Lower leg skin (tissue), 4 donors: Measurements from ENCODE around the gene MTAP. TPM values are rescaled to one million over a fixed set of nuclear protein-coding genes. Genes with fewer than 3 reads are reported as not detected.

Experiments
- DNase-seq, 2 donors: peaks; one replicate each; pipeline ENCODE4 v3.0.0-alpha.2; 2019; ENCODE audit warnings: low spot score in 2 of 2
- H3K4me3 ChIP-seq: fragments of 200-600 bp; sonication (generic); 2 replicates; pipeline ENCODE4 v1.5.1; 2017; ENCODE audit warnings: mild to moderate bottlenecking, low read depth; ENCODE audit not compliant: poor library complexity, severe bottlenecking
- CTCF ChIP-seq, 3 donors: fragments of 450-650 bp; IDR thresholded peaks; one replicate each; pipeline ENCODE4 v1.5.1; 2016; ENCODE audit warnings: antibody characterized with exemption in 3 of 3, mild to moderate bottlenecking in 3 of 3, moderate library complexity in 2 of 3
- POLR2A ChIP-seq, 2 donors: fragments of 450-650 bp; IDR thresholded peaks; one replicate each; pipeline ENCODE4 v1.6.1; 2016 to 2017; ENCODE audit warnings: antibody characterized with exemption in 2 of 2, mild to moderate bottlenecking in 1 of 2, moderate library complexity in 1 of 2
- WGBS, 2 donors: methylation state at CpG; one replicate each; pipeline ENCODE4 v1.1.5; 2018; 5-methylcytosine and 5-hydroxymethylcytosine counted together
- intact Hi-C: fragments of 100-400 bp; cut with DNase I; formaldehyde crosslinking; loops from one replicate; pipeline ENCODE4 v1.15.0; 2023; ENCODE audit warnings: low total_unique reads
- total RNA-seq, 4 donors: library from RNA; depleted of rRNA; stranded (reverse); fragments of >200 nt; gene quantifications; one replicate each; pipeline ENCODE4 v1.1.0, GENCODE V29; 2016

MTAP gene
- total RNA-seq, 4 donors from 2014 or later = 12.9 to 18.2 (median 14.7) TPM

- intact Hi-C loops = loop anchor here (5.0 to 10.0 kb wide), 3 partner anchors 314 to 634 kb away; partner anchors contain the start of gene DMRTA1
- no peak for TF ChIP-seq CTCF (IDR thresholded peaks at IDR 0.05)
- no peak for TF ChIP-seq POLR2A (IDR thresholded peaks at IDR 0.05)
- 41 to 48% methylated on average over 2 of the region's 2 CpGs for WGBS, 2 donors
- no peak overlapping the region for H3K4me3 ChIP-seq
- DNase-seq = no peak
Observed at GRCh38 chr9:21810388-21810787, 8.0 kb downstream of the MTAP start.

- H3K4me3 ChIP-seq = no peak overlapping the region
- WGBS, 2 donors = 56 to 73% methylated on average over 6 of the region's 6 CpGs
- DNase-seq = no peak
- TF ChIP-seq POLR2A (IDR thresholded peaks at IDR 0.05) (no peak), CTCF (IDR thresholded peaks at IDR 0.05) (no peak)
- intact Hi-C loops = loop anchor here (5.0 to 10.0 kb wide), 3 partner anchors 314 to 634 kb away; partner anchors contain the start of gene DMRTA1
Observed at GRCh38 chr9:21810881-21811280, 8.4 kb downstream of the MTAP start.

- DNase-seq = no peak
- intact Hi-C loops = loop anchor here (5.0 to 10.0 kb wide), 3 partner anchors 313 to 633 kb away; partner anchors contain the start of gene DMRTA1
- TF ChIP-seq POLR2A (IDR thresholded peaks at IDR 0.05) (no peak), CTCF (IDR thresholded peaks at IDR 0.05) (no peak)
- WGBS, 2 donors = 90 to 94% methylated on average over 3 of the region's 3 CpGs
- H3K4me3 ChIP-seq = no peak overlapping the region
Observed at GRCh38 chr9:21811914-21812313, 9.5 kb downstream of the MTAP start.

GRCh38 chr9:21812415-21812814, 10.0 kb downstream of the MTAP start:
- intact Hi-C loops = loop anchor here (5.0 to 10.0 kb wide), 3 partner anchors 312 to 632 kb away; partner anchors contain the start of gene DMRTA1
- 76 to 82% methylated on average over 2 of the region's 2 CpGs for WGBS, 2 donors
- H3K4me3 ChIP-seq = no peak overlapping the region
- no peak for TF ChIP-seq POLR2A (IDR thresholded peaks at IDR 0.05)
- TF ChIP-seq CTCF (IDR thresholded peaks at IDR 0.05) = no peak
- no peak for DNase-seq

- H3K4me3 ChIP-seq = no peak overlapping the region
- TF ChIP-seq CTCF (IDR thresholded peaks at IDR 0.05) (no peak), POLR2A (IDR thresholded peaks at IDR 0.05) (no peak)
- 49 to 71% methylated on average over 5 of the region's 5 CpGs for WGBS, 2 donors
- peak; percentile 55 to 94 for DNase-seq
- intact Hi-C loops = loop anchor here (5.0 to 10.0 kb wide), 3 partner anchors 312 to 632 kb away; partner anchors contain the start of gene DMRTA1
Observed at GRCh38 chr9:21812946-21813568, 10.6 kb downstream of the MTAP start.
